Aorta (tissue), 5 donors: ENCODE measurements around the gene STARD13. TPM values are rescaled to one million over a fixed set of nuclear protein-coding genes. Genes with fewer than 3 reads are reported as not detected.
A peak's percentile ranks its signal among the peaks of the same experiment; 100 is the strongest.

Experiments
- ATAC-seq: fragments of 200-7000 bp; cut with Tn5 transposase; one replicate; pipeline ENCODE4 v1.9.1; 2022; ENCODE audit warnings: moderate library complexity; ENCODE audit not compliant: low FRiP score
- DNase-seq, 2 donors: peaks; one replicate each; pipeline ENCODE4 v3.0.0-alpha.2; 2020
- H3K27ac ChIP-seq, 2 donors: one replicate each; pipeline ENCODE4 v1.5.1; 2013; ENCODE audit warnings: low read length in 2 of 2, mild to moderate bottlenecking in 2 of 2, moderate library complexity in 2 of 2, control low read depth in 1 of 2, inconsistent platforms in 1 of 2, low read depth in 1 of 2
- H3K27me3 ChIP-seq, 2 donors: one replicate each; pipeline ENCODE4 v1.6.1; 2013; ENCODE audit warnings: control low read depth in 1 of 2, low read length in 1 of 2, mild to moderate bottlenecking in 1 of 2, moderate library complexity in 1 of 2; ENCODE audit not compliant: insufficient read depth in 2 of 2, control insufficient read depth in 1 of 2
- H3K36me3 ChIP-seq, 2 donors: one replicate each; pipeline ENCODE4 v1.6.1; 2013; ENCODE audit warnings: control low read depth in 1 of 2, low read length in 1 of 2, mild to moderate bottlenecking in 1 of 2; ENCODE audit not compliant: insufficient read depth in 2 of 2, control insufficient read depth in 1 of 2
- H3K4me1 ChIP-seq, 2 donors: one replicate each; pipeline ENCODE4 v1.6.1; 2013; ENCODE audit warnings: low read length in 2 of 2, control low read depth in 1 of 2, mild to moderate bottlenecking in 1 of 2, moderate library complexity in 1 of 2; ENCODE audit not compliant: insufficient read depth in 2 of 2, control insufficient read depth in 1 of 2
- H3K4me3 ChIP-seq, 2 donors: one replicate each; pipeline ENCODE4 v1.5.1; 2013; ENCODE audit warnings: low read length in 2 of 2, control low read depth in 1 of 2, mild to moderate bottlenecking in 1 of 2
- H3K9me3 ChIP-seq: one replicate; pipeline ENCODE4 v1.6.1; 2013; ENCODE audit warnings: mild to moderate bottlenecking, low read length; ENCODE audit not compliant: control insufficient read depth
- WGBS, 2 donors: extraction: QIAGEN DNeasy Blood & Tissue Kit; methylation state at CpG; one replicate each; pipeline ENCODE4 v1.1.7; 2013; 5-methylcytosine and 5-hydroxymethylcytosine counted together
- intact Hi-C, 2 donors: fragments of 100-400 bp; cut with DNase I; formaldehyde crosslinking; loops; one replicate each; pipeline versions ENCODE4 v1.14.2 to v1.15.0; 2022
- polyA plus RNA-seq, 2 donors: library from polyadenylated mRNA; stranded (reverse); fragments of 200-250 nt; gene quantifications; one replicate each; pipeline ENCODE4 v1.2.3, GENCODE V29; 2013
- total RNA-seq, 2 donors: library from RNA; stranded (reverse); fragmentation: NEBNext Ultra II Directional; extraction: Animal tissue kit (Norgen Biotek cat#: 25700); gene quantifications; one replicate each; pipeline ENCODE4 v1.2.1, GENCODE V29; 2021
- donor health status: healthy with polysubstance abuse.
- donor health status: Bipolar disorder and iron deficiency.
- donor health status: DM: no; HTN: no; CAD: no.
- donor health status: DM: no; HTN: no; CAD: no.
- donor health status: DM: yes; HTN: yes; CAD: no.

The STARD13 gene
- total and polyA plus RNA-seq, 4 donors = 15.0 to 85.5 (median 39.8) TPM

- peak overlapping the region in 1 of 2 donors; percentile 47 for H3K27ac ChIP-seq
- WGBS, 2 donors = 87 to 90% methylated on average over 5 of the region's 5 CpGs
- intact Hi-C loops = loop anchor here (5.0 to 10.0 kb wide), 2 partner anchors 83 to 91 kb away; no protein-coding TSS in a partner anchor
- H3K9me3 ChIP-seq = no peaks in the 10 kb centered on the region
- DNase-seq (no peak), ATAC-seq (no peak)
- no peaks in the 10 kb centered on the region for H3K27me3 ChIP-seq
- H3K36me3 ChIP-seq = peaks cover 5 to 6% of the 10 kb centered on the region in 2 donors
- peaks cover 2 to 7% of the 10 kb centered on the region in 2 donors for H3K4me1 ChIP-seq
- H3K4me3 ChIP-seq = no peak overlapping the region
Measured at GRCh38 chr13:33114146-33114545, 171.4 kb downstream of the STARD13 start.

GRCh38 chr13:33112766-33113165 lies 172.8 kb downstream of the STARD13 start:
- Histone ChIP-seq H3K9me3 (no peaks in the 10 kb centered on the region), H3K27me3 (no peaks in the 10 kb centered on the region), H3K27ac (peak overlapping the region in 1 of 2 donors; percentile 64), H3K36me3 (peaks cover 5 to 6% of the 10 kb centered on the region in 2 donors), H3K4me3 (no peak overlapping the region), H3K4me1 (peaks cover 4 to 7% of the 10 kb centered on the region in 2 donors)
- 39 to 41% methylated on average over 12 of the region's 12 CpGs for WGBS, 2 donors
- ATAC-seq = no peak
- DNase-seq = no peak
- intact Hi-C loops = loop anchor here (5.0 to 10.0 kb wide), 2 partner anchors 85 to 92 kb away; no protein-coding TSS in a partner anchor

- H3K9me3 ChIP-seq = no peaks in the 10 kb centered on the region
- peaks cover 6 to 11% of the 10 kb centered on the region in 2 donors for H3K4me1 ChIP-seq
- no peaks in the 10 kb centered on the region for H3K27me3 ChIP-seq
- 5 to 11% methylated on average over 9 of the region's 9 CpGs for WGBS, 2 donors
- no peak overlapping the region for H3K4me3 ChIP-seq
- ATAC-seq (no peak), DNase-seq (no peak)
- intact Hi-C loops = loop anchor here (5.0 to 10.0 kb wide), 2 partner anchors 86 to 93 kb away; no protein-coding TSS in a partner anchor
- peaks cover 5 to 8% of the 10 kb centered on the region in 2 donors for H3K36me3 ChIP-seq
- peak overlapping the region; percentile 52 to 60 for H3K27ac ChIP-seq
Measured at GRCh38 chr13:33111414-33112110, 174.0 kb downstream of the STARD13 start.

- H3K27ac ChIP-seq = peak overlapping the region; percentile 59 to 72
- H3K4me1 ChIP-seq = peaks cover 6 to 11% of the 10 kb centered on the region in 2 donors
- WGBS, 2 donors = 12% methylated on average over 14 of the region's 14 CpGs
- H3K36me3 ChIP-seq = peaks cover 5 to 6% of the 10 kb centered on the region in 2 donors
- H3K9me3 ChIP-seq = no peaks in the 10 kb centered on the region
- no peaks in the 10 kb centered on the region for H3K27me3 ChIP-seq
- ATAC-seq = peak; percentile 73
- intact Hi-C loops = loop anchor here (5.0 to 10.0 kb wide), 2 partner anchors 86 to 94 kb away; no protein-coding TSS in a partner anchor
- H3K4me3 ChIP-seq = no peak overlapping the region
- peak in 1 of 2 donors; percentile 84 for DNase-seq
Measured at GRCh38 chr13:33110713-33111413, 174.7 kb downstream of the STARD13 start.

GRCh38 chr13:33110386-33110712 lies 175.2 kb downstream of the STARD13 start:
- peaks cover 3 to 4% of the 10 kb centered on the region in 2 donors for H3K36me3 ChIP-seq
- DNase-seq = no peak
- H3K4me1 ChIP-seq = peaks cover 6 to 11% of the 10 kb centered on the region in 2 donors
- no peak overlapping the region for H3K4me3 ChIP-seq
- no peaks in the 10 kb centered on the region for H3K27me3 ChIP-seq
- intact Hi-C loops = loop anchor here (5.0 to 10.0 kb wide), 2 partner anchors 87 to 94 kb away; no protein-coding TSS in a partner anchor
- ATAC-seq = no peak
- H3K9me3 ChIP-seq = no peaks in the 10 kb centered on the region
- WGBS, 2 donors = 80 to 81% methylated on average over 5 of the region's 5 CpGs
- H3K27ac ChIP-seq = peak overlapping the region; percentile 59 to 72

GRCh38 chr13:33109801-33110200 lies 175.8 kb downstream of the STARD13 start:
- H3K27ac ChIP-seq = peak overlapping the region; percentile 62 to 82
- no peaks in the 10 kb centered on the region for H3K27me3 ChIP-seq
- 72 to 74% methylated on average over 10 of the region's 10 CpGs for WGBS, 2 donors
- no peak for ATAC-seq
- intact Hi-C loops = loop anchor here (5.0 to 10.0 kb wide), 3 partner anchors 88 to 432 kb away; no protein-coding TSS in a partner anchor
- H3K9me3 ChIP-seq = no peaks in the 10 kb centered on the region
- DNase-seq = no peak
- peaks cover 2% of the 10 kb centered on the region in 2 donors for H3K36me3 ChIP-seq
- no peak overlapping the region for H3K4me3 ChIP-seq
- peaks cover 6 to 11% of the 10 kb centered on the region in 2 donors for H3K4me1 ChIP-seq

GRCh38 chr13:33109271-33109697 lies 176.3 kb downstream of the STARD13 start:
- intact Hi-C loops = loop anchor here in 1 of 2 donors (5.0 kb wide), 1 partner anchor 433 kb away; no protein-coding TSS in a partner anchor
- ATAC-seq = no peak

GRCh38 chr13:33108620-33109019 lies 176.9 kb downstream of the STARD13 start:
- ATAC-seq = peak; percentile 19
- Histone ChIP-seq H3K4me1 (peaks cover 6 to 11% of the 10 kb centered on the region in 2 donors), H3K4me3 (no peak overlapping the region), H3K27ac (peak overlapping the region; percentile 43 to 58), H3K9me3 (no peaks in the 10 kb centered on the region), H3K36me3 (peaks cover 0 to 2% of the 10 kb centered on the region in 2 donors), H3K27me3 (no peaks in the 10 kb centered on the region)
- DNase-seq = no peak
- intact Hi-C loops = loop anchor here in 1 of 2 donors (5.0 kb wide), 1 partner anchor 434 kb away; no protein-coding TSS in a partner anchor
- 5 to 12% methylated on average over 5 of the region's 5 CpGs for whole genome bisulfite sequencing, 2 donors

More at GRCh38 chr13:33109271-33109697, 176.3 kb downstream of the STARD13 start:
- H3K27ac ChIP-seq = peak overlapping the region; percentile 62 to 82
- no peaks in the 10 kb centered on the region for H3K27me3 ChIP-seq
- peaks cover under 1 to 2% of the 10 kb centered on the region in 2 donors for H3K36me3 ChIP-seq
- no peaks in the 10 kb centered on the region for H3K9me3 ChIP-seq
- DNase-seq = no peak
- WGBS, 2 donors = 4 to 7% methylated on average over 2 of the region's 2 CpGs
- no peak overlapping the region for H3K4me3 ChIP-seq
- H3K4me1 ChIP-seq = peaks cover 6 to 11% of the 10 kb centered on the region in 2 donors
